OCI-LY7 (cell line): Measurements from ENCODE around the gene GPSM1. TPM values are rescaled to one million over a fixed set of nuclear protein-coding genes. Genes with fewer than 3 reads are reported as not detected.

ENCODE experiments used
- BruUV-seq: library from RNA; stranded (reverse); fragments of 400-500 nt; replicated peaks from 2 replicates; lab custom pipeline; 2021; lab: Mats Ljungman, UMichigan
- CTCF ChIA-PET: fragments of 300-600 bp; sonication (Branson Sonifier 250); formaldehyde crosslinking; loops from one replicate; lab custom pipeline; 2022; ENCODE audit warnings: antibody characterized with exemption; ENCODE audit not compliant: unreplicated experiment; lab: Charles Lee
- POLR2A ChIA-PET: fragments of 300-600 bp; sonication (Branson Sonifier 250); formaldehyde crosslinking; loops from one replicate; lab custom pipeline; 2022; ENCODE audit warnings: antibody characterized with exemption; lab: Charles Lee
- DNase-seq: peaks from one replicate; pipeline ENCODE4 v3.0.0-alpha.2; 2015; ENCODE audit warnings: low spot score
- H2AFZ ChIP-seq: fragments of 200-600 bp; sonication (generic), shearing (Covaris generic); 2 replicates; pipeline ENCODE4 v1.6.1; 2014; ENCODE audit warnings: mild to moderate bottlenecking, antibody characterized with exemption, low read length, moderate library complexity
- H3K27ac ChIP-seq: fragments of 200-600 bp; sonication (generic); 2 replicates; pipeline ENCODE4 v1.5.1; 2014; ENCODE audit warnings: mixed run types, low read depth, mild to moderate bottlenecking, moderate library complexity, low read length, inconsistent platforms; ENCODE audit not compliant: poor library complexity, severe bottlenecking
- H3K36me3 ChIP-seq: fragments of 200-600 bp; sonication (generic); 2 replicates; pipeline ENCODE4 v1.6.1; 2014; ENCODE audit warnings: mild to moderate bottlenecking, antibody characterized with exemption, low read length, moderate library complexity, mixed read lengths; ENCODE audit not compliant: insufficient read depth
- H3K4me1 ChIP-seq: fragments of 200-600 bp; sonication (generic); 2 replicates; pipeline ENCODE4 v1.5.1; 2014; ENCODE audit warnings: mild to moderate bottlenecking, low read length; ENCODE audit not compliant: insufficient read depth, poor library complexity, severe bottlenecking
- H3K4me2 ChIP-seq: fragments of 200-600 bp; sonication (generic); 2 replicates; pipeline ENCODE4 v1.6.1; 2014; ENCODE audit warnings: mild to moderate bottlenecking, low read length
- H3K4me3 ChIP-seq: fragments of 200-600 bp; sonication (generic); 2 replicates; pipeline ENCODE4 v1.5.1; 2014; ENCODE audit warnings: mild to moderate bottlenecking, low read depth, low read length; ENCODE audit not compliant: poor library complexity, severe bottlenecking
- H3K79me2 ChIP-seq: fragments of 200-600 bp; sonication (generic); 2 replicates; pipeline ENCODE4 v1.6.1; 2016; ENCODE audit warnings: low read depth, mild to moderate bottlenecking, low read length, moderate library complexity, mixed read lengths; ENCODE audit not compliant: insufficient read depth
- H3K9me2 ChIP-seq: fragments of 200-600 bp; sonication (generic); 2 replicates; pipeline ENCODE4 v1.6.1; 2016; ENCODE audit warnings: mild to moderate bottlenecking, low read length, mixed read lengths; ENCODE audit not compliant: insufficient read depth
- H3K9me3 ChIP-seq: fragments of 200-600 bp; sonication (generic); 2 replicates; pipeline ENCODE4 v1.6.1; 2014; ENCODE audit warnings: mild to moderate bottlenecking, mixed run types, low read length, mixed read lengths
- H4K20me1 ChIP-seq: fragments of 200-600 bp; sonication (generic); 2 replicates; pipeline ENCODE4 v1.6.1; 2014; ENCODE audit warnings: mild to moderate bottlenecking, antibody characterized with exemption, low read length, moderate library complexity, mixed read lengths; ENCODE audit not compliant: insufficient read depth
- CTCF ChIP-seq: fragments of 200-600 bp; sonication (generic); conservative IDR thresholded peaks from 2 replicates; pipeline ENCODE4 v1.5.1; 2014; ENCODE audit warnings: mild to moderate bottlenecking, antibody characterized with exemption, low read length, moderate library complexity, mixed read lengths
- EZH2phosphoT487 ChIP-seq: fragments of 200-600 bp; sonication (generic); IDR thresholded peaks from 2 replicates; pipeline ENCODE4 v1.6.1; 2018; ENCODE audit warnings: low read depth, borderline replicate concordance, mild to moderate bottlenecking, mixed run types, antibody characterized with exemption, low read length, moderate library complexity, mixed read lengths
- intact Hi-C: fragments of 100-400 bp; cut with micrococcal nuclease; formaldehyde crosslinking; loops from one replicate; pipeline ENCODE4 v1.10.0; 2022; ENCODE audit not compliant: unreplicated experiment
- total RNA-seq, 2 experiments: library from RNA; depleted of rRNA in 1 of 2; stranded (reverse); fragments of >200 nt in 1 of 2; shearing (Covaris generic) in 1 of 2; gene quantifications; 2 replicates each; pipeline ENCODE4 v1.2.3, GENCODE V29; 2014 to 2022

The GPSM1 gene
- total RNA-seq, 2 experiments from 2014 or later, result not detected

GRCh38 chr9:136292591-136293448 lies 34.5 kb upstream of the GPSM1 start:
- H3K27ac ChIP-seq, result no peak overlapping the region
- H3K4me2 ChIP-seq, result no peak overlapping the region
- no peaks in the 10 kb centered on the region for H3K79me2 ChIP-seq
- H4K20me1 ChIP-seq, result no peaks in the 10 kb centered on the region
- ChIA-PET POLR2A (no interaction called here), CTCF (no interaction called here)
- H3K4me3 ChIP-seq, result no peak overlapping the region
- no peaks in the 10 kb centered on the region for H3K36me3 ChIP-seq
- intact Hi-C loops, result no loop called here
- no peaks in the 10 kb centered on the region for H3K9me3 ChIP-seq
- H2AFZ ChIP-seq, result no peak overlapping the region
- TF ChIP-seq CTCF (no peak), EZH2phosphoT487 (no peak)
- no peak for DNase-seq
- H3K9me2 ChIP-seq, result no peaks in the 10 kb centered on the region
- BruUV-seq, result no TSS peak
- peaks cover 6% of the 10 kb centered on the region for H3K4me1 ChIP-seq

- no peak overlapping the region for H3K4me2 ChIP-seq
- H3K9me3 ChIP-seq, result no peaks in the 10 kb centered on the region
- no peak for DNase-seq
- intact Hi-C loops, result no loop called here
- no peak overlapping the region for H3K27ac ChIP-seq
- no TSS peak for BruUV-seq
- no peaks in the 10 kb centered on the region for H3K9me2 ChIP-seq
- peaks cover 3% of the 10 kb centered on the region for H3K4me1 ChIP-seq
- ChIA-PET CTCF (no interaction called here), POLR2A (no interaction called here)
- no peaks in the 10 kb centered on the region for H4K20me1 ChIP-seq
- no peak overlapping the region for H2AFZ ChIP-seq
- no peaks in the 10 kb centered on the region for H3K36me3 ChIP-seq
- TF ChIP-seq EZH2phosphoT487 (no peak), CTCF (no peak)
- no peak overlapping the region for H3K4me3 ChIP-seq
- no peaks in the 10 kb centered on the region for H3K79me2 ChIP-seq
Measured at GRCh38 chr9:136293476-136294077, 33.8 kb upstream of the GPSM1 start.

GRCh38 chr9:136294437-136294836 lies 32.9 kb upstream of the GPSM1 start:
- H3K4me1 ChIP-seq, result no peaks in the 10 kb centered on the region
- intact Hi-C loops, result no loop called here
- ChIA-PET POLR2A (no interaction called here), CTCF (no interaction called here)
- BruUV-seq, result no TSS peak
- H3K79me2 ChIP-seq, result no peaks in the 10 kb centered on the region
- H2AFZ ChIP-seq, result no peak overlapping the region
- H3K9me3 ChIP-seq, result no peaks in the 10 kb centered on the region
- no peaks in the 10 kb centered on the region for H3K9me2 ChIP-seq
- DNase-seq, result no peak
- TF ChIP-seq EZH2phosphoT487 (no peak), CTCF (no peak)
- H3K4me3 ChIP-seq, result no peak overlapping the region
- H3K4me2 ChIP-seq, result no peak overlapping the region
- no peak overlapping the region for H3K27ac ChIP-seq
- no peaks in the 10 kb centered on the region for H3K36me3 ChIP-seq
- H4K20me1 ChIP-seq, result no peaks in the 10 kb centered on the region
